ENCODE data around the gene MGAT3. TPM values are rescaled to one million over a fixed set of nuclear protein-coding genes. Genes with fewer than 3 reads are reported as not detected.

The MGAT3 gene
- total and polyA plus RNA-seq, 2 of the 13 experiments (the other 11 are each of a cell fraction or from before 2014, with no cell fraction given), result 0.11 to 0.15 TPM

DNA sequence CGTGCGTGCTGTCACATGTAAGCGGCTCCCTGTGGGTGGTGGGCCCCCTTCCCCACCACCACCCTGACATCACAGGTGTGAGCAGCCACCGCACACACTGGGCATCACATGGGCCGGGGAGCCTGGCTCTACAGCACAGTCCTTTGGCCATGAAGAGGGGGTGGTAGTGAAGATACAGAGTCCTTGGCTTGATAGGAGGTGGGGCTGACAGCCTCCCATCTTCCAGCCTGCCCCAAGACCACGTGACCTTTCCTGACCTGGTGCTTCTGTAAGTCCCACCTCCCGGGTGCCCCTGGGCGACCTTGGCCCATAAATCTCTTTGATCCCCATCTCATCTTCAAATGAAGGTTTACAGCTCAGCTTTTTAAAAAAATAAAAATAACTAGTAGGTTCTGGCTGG lies 21.2 kb upstream of the MGAT3 start:
- in situ Hi-C loops (cut with HindIII; ENCODE audit: extremely low pct_ligation_motif_present, low pct_unique_long_range_greater_than_20kb), result no loop called here
- ATAC-seq, result no peak

More for the DNA sequence above, 21.2 kb upstream of the MGAT3 start:
- no peaks in the 10 kb centered on the region for H4K20me1 ChIP-seq (ENCODE audit: insufficient read depth, low read length)
- FAIRE-seq, result no peak
- 56% methylated on average over 3 of the region's 8 CpGs for WGBS (ENCODE audit: low lambda C conversion rate)
- peaks cover 0 to 5% of the 10 kb centered on the region in 2 experiments; a peak in 1 of 5 replicates for H3K27me3 ChIP-seq (ENCODE audit: control insufficient read depth in 1 of 2, insufficient read depth in 2 of 2, low read length in 2 of 2)
- H3K9me3 ChIP-seq (ENCODE audit: low read length), result no peaks in the 10 kb centered on the region
- H3K4me2 ChIP-seq (ENCODE audit: low read depth, low read length), result no peak overlapping the region
- no peak overlapping the region for H2AFZ ChIP-seq (ENCODE audit: low read length)
- no peak overlapping the region for H3K27ac ChIP-seq (ENCODE audit: extremely low read length, insufficient read depth, low read length)
- no peak overlapping the region for H3K4me3 ChIP-seq (replicated peaks in 1 of 3; ENCODE audit: insufficient read depth in 1 of 3, low read depth in 2 of 3, low read length in 3 of 3)
- BruUV-seq (replicated peaks), result no TSS peak
- ChIA-PET CTCF (ENCODE audit: low intra/inter-chr PET ratio, low total read pairs) (no interaction called here), POLR2A (no interaction called here)
- DNase-seq (ENCODE audit: low spot score), result no peak
- peaks cover 4 to 16% of the 10 kb centered on the region in 2 experiments for H3K36me3 ChIP-seq (replicated peaks in 1 of 2; ENCODE audit: control insufficient read depth in 1 of 2, insufficient read depth in 2 of 2, low read length in 2 of 2)
- intact Hi-C loops (cut with micrococcal nuclease; ENCODE audit: unreplicated experiment), result no loop called here
- H3K4me1 ChIP-seq (ENCODE audit: insufficient read depth, low read length), result peaks cover 28% of the 10 kb centered on the region
- no peaks in the 10 kb centered on the region for H3K79me2 ChIP-seq (ENCODE audit: insufficient read depth, low read length)
- TF ChIP-seq NFYC (CRISPR knock-in tag; IDR thresholded peaks at IDR 0.05) (no peak), ZNF609 (CRISPR knock-in tag; IDR thresholded peaks at IDR 0.05; ENCODE audit: borderline replicate concordance) (no peak)
- no peak overlapping the region for H3K9ac ChIP-seq (ENCODE audit: insufficient read depth, low read depth, low read length)
